ENCODE results near the gene CLEC4E. TPM values are rescaled to one million over a fixed set of nuclear protein-coding genes. Genes with fewer than 3 reads are reported as not detected.
A peak's percentile ranks its signal among the peaks of the same experiment; 100 is the strongest.
"Not testable (repeated sequence)": the region's sequence is repeated elsewhere in the genome, so short reads cannot be mapped to it uniquely, and the experiment has no call there.

The CLEC4E gene
- total and polyA plus RNA-seq, 8 donors, result 1.2 to 5.1 (median 1.7) TPM; not detected in 3

GRCh38 chr12:8577879-8578278 is 37.2 kb upstream of the CLEC4E start:
- Histone ChIP-seq H3K27me3 (no peaks in the 10 kb centered on the region), H3K4me1 (no peaks in the 10 kb centered on the region), H3K27ac (no peak overlapping the region), H3K4me3 (no peak overlapping the region), H3K9me3 (no peaks in the 10 kb centered on the region), H3K36me3 (no peaks in the 10 kb centered on the region)
- WGBS, 5 donors, result 74 to 86% (median 81%) methylated on average over 3 of the region's 3 CpGs
- TF ChIP-seq POLR2AphosphoS5 (IDR thresholded peaks at IDR 0.05) (no peak), CTCF (IDR thresholded peaks at IDR 0.05) (no peak), POLR2A (IDR thresholded peaks at IDR 0.05) (no peak), EP300 (IDR thresholded peaks at IDR 0.05) (no peak)
- intact Hi-C loops (cut with DNase I; ENCODE audit: low total_unique reads), result no loop called here
- DNase-seq, result no peak

GRCh38 chr12:8572507-8572906 is 31.8 kb upstream of the CLEC4E start:
- intact Hi-C loops (cut with DNase I; ENCODE audit: low total_unique reads), result no loop called here
- no peak overlapping the region for H3K4me3 ChIP-seq

GRCh38 chr12:8566525-8566924 is 25.8 kb upstream of the CLEC4E start:
- Histone ChIP-seq H3K36me3 (no peaks in the 10 kb centered on the region), H3K4me3 (peak overlapping the region in 1 of 4 donors; percentile 0), H3K27me3 (no peaks in the 10 kb centered on the region), H3K4me1 (no peaks in the 10 kb centered on the region), H3K9me3 (peaks cover 4 to 24% (median 8%) of the 10 kb centered on the region in 4 donors), H3K27ac (peak overlapping the region in 2 of 5 donors; percentile 49 to 60)
- DNase-seq, result no peak
- TF ChIP-seq EP300 (IDR thresholded peaks at IDR 0.05) (no peak), CTCF (IDR thresholded peaks at IDR 0.05) (no peak), POLR2AphosphoS5 (IDR thresholded peaks at IDR 0.05) (no peak), POLR2A (IDR thresholded peaks at IDR 0.05) (no peak)
- intact Hi-C loops (cut with DNase I; ENCODE audit: low total_unique reads), result no loop called here

More at GRCh38 chr12:8572507-8572906, 31.8 kb upstream of the CLEC4E start:
- H3K4me1 ChIP-seq, result no peaks in the 10 kb centered on the region
- H3K36me3 ChIP-seq, result no peaks in the 10 kb centered on the region
- no peaks in the 10 kb centered on the region for H3K27me3 ChIP-seq
- H3K27ac ChIP-seq, result no peak overlapping the region
- H3K9me3 ChIP-seq, result peaks cover 0 to 11% (median 0%) of the 10 kb centered on the region in 4 donors
- no peak for TF ChIP-seq EP300 (IDR thresholded peaks at IDR 0.05)
- TF ChIP-seq POLR2A (IDR thresholded peaks at IDR 0.05), result no peak
- TF ChIP-seq POLR2AphosphoS5 (IDR thresholded peaks at IDR 0.05), result no peak
- DNase-seq, result no peak
- 30 to 62% (median 47%) methylated on average over 2 of the region's 2 CpGs for WGBS, 5 donors

GRCh38 chr12:8566052-8566451 is 25.3 kb upstream of the CLEC4E start:
- Histone ChIP-seq H3K27ac (peak overlapping the region in 2 of 5 donors; percentile 49 to 60), H3K9me3 (peaks cover 4 to 24% (median 8%) of the 10 kb centered on the region in 4 donors), H3K4me3 (peak overlapping the region in 1 of 4 donors; percentile 0)
- DNase-seq; H3K27me3 ChIP-seq; intact Hi-C loops (cut with DNase I; ENCODE audit: low total_unique reads); H3K36me3 ChIP-seq; H3K4me1 ChIP-seq: not testable (repeated sequence)
- WGBS, 5 donors, result 71 to 87% (median 77%) methylated on average over 2 of the region's 2 CpGs

GRCh38 chr12:8564656-8565055 is 24.0 kb upstream of the CLEC4E start:
- intact Hi-C loops (cut with DNase I; ENCODE audit: low total_unique reads), result no loop called here
- no peak for TF ChIP-seq CTCF (IDR thresholded peaks at IDR 0.05)
- TF ChIP-seq EP300 (IDR thresholded peaks at IDR 0.05), result no peak
- no peak for TF ChIP-seq POLR2AphosphoS5 (IDR thresholded peaks at IDR 0.05)
- no peak for TF ChIP-seq POLR2A (IDR thresholded peaks at IDR 0.05)
- Histone ChIP-seq H3K4me1 (no peaks in the 10 kb centered on the region), H3K27ac (no peak overlapping the region), H3K27me3 (no peaks in the 10 kb centered on the region), H3K4me3 (no peak overlapping the region), H3K36me3 (no peaks in the 10 kb centered on the region), H3K9me3 (peaks cover 4 to 24% (median 8%) of the 10 kb centered on the region in 4 donors)
- no peak for DNase-seq
- 41 to 64% (median 54%) methylated on average over 22 of the region's 22 CpGs for WGBS, 5 donors

Data from stomach (tissue), 9 donors.